Upper lobe of left lung (tissue), 6 donors: Measurements from ENCODE around the gene SCAMP5. TPM values are rescaled to one million over a fixed set of nuclear protein-coding genes. Genes with fewer than 3 reads are reported as not detected.
A peak's percentile ranks its signal among the peaks of the same experiment; 100 is the strongest.

Source experiments
- ATAC-seq, 2 donors: fragments of 200-7000 bp; cut with Tn5 transposase; one replicate each; pipeline ENCODE4 v1.9.1; 2022; ENCODE audit warnings: mild to moderate bottlenecking in 2 of 2, moderate library complexity in 2 of 2; ENCODE audit not compliant: low FRiP score in 2 of 2
- DNase-seq, 2 donors: peaks; one replicate each; pipeline ENCODE4 v3.0.0-alpha.2; 2019 to 2020
- H3K27ac ChIP-seq, 4 donors: fragments of 200-600 bp; sonication (generic); one replicate each; pipeline ENCODE4 v1.5.1; 2016 to 2019
- H3K27me3 ChIP-seq, 4 donors: fragments of 200-600 bp; sonication (generic); one replicate each; pipeline ENCODE4 v1.5.1; 2017 to 2019
- H3K36me3 ChIP-seq, 4 donors: fragments of 200-600 bp; sonication (generic); one replicate each; pipeline ENCODE4 v1.5.1; 2016 to 2019
- H3K4me1 ChIP-seq, 4 donors: fragments of 200-600 bp; sonication (generic); one replicate each; pipeline ENCODE4 v1.5.1; 2018 to 2019
- H3K4me3 ChIP-seq, 4 donors: fragments of 200-600 bp; sonication (generic); one replicate each; pipeline ENCODE4 v1.5.1; 2017 to 2019; ENCODE audit warnings: mild to moderate bottlenecking in 2 of 4, moderate library complexity in 1 of 4
- H3K9me3 ChIP-seq, 4 donors: fragments of 200-600 bp; sonication (generic); one replicate each; pipeline ENCODE4 v1.5.1; 2018 to 2019
- EP300 ChIP-seq, 4 donors: sonication (generic); formaldehyde crosslinking; IDR thresholded peaks; one replicate each; pipeline ENCODE4 v1.5.1; 2017; ENCODE audit warnings: antibody characterized with exemption in 4 of 4, control low read depth in 2 of 4
- POLR2A ChIP-seq, 4 donors: fragments of 450-650 bp; IDR thresholded peaks; one replicate each; pipeline ENCODE4 v1.5.1; 2016 to 2017; ENCODE audit warnings: antibody characterized with exemption in 4 of 4, mild to moderate bottlenecking in 2 of 4
- POLR2AphosphoS5 ChIP-seq, 2 donors: sonication (generic); formaldehyde crosslinking; IDR thresholded peaks; one replicate each; pipeline ENCODE4 v1.5.1; 2017; ENCODE audit warnings: antibody characterized with exemption in 2 of 2
- WGBS, 2 donors: methylation state at CpG; one replicate each; pipeline ENCODE4 v1.1.5; 2017 to 2018; 5-methylcytosine and 5-hydroxymethylcytosine counted together
- total RNA-seq, 6 donors: library from RNA; depleted of rRNA in 4 of 6; stranded (reverse); fragments of >200 nt in 4 of 6; gene quantifications; one replicate each; pipeline versions ENCODE4 v1.1.0 to v1.2.1, GENCODE V29; 2016 to 2021
- TF ChIP-seq, protein P1 (sequence below), 6 experiments: fragments of 450-650 bp in 4 of 6; fragments of 200-600 bp in 2 of 6; sonication (generic) in 2 of 6; IDR thresholded peaks; one replicate each; pipeline ENCODE4 v1.5.1; 2016 to 2019; ENCODE audit warnings: antibody characterized with exemption in 6 of 6
- donor health status: DM: no; HTN: no; CAD: no; lungs with moderate emphysema.
- donor health status: DM: no; HTN: yes; CAD: no; lungs with severe emphysema.

The SCAMP5 gene
- total RNA-seq, 6 donors from 2014 or later: 1.0 to 12.3 (median 3.0) TPM

DNA sequence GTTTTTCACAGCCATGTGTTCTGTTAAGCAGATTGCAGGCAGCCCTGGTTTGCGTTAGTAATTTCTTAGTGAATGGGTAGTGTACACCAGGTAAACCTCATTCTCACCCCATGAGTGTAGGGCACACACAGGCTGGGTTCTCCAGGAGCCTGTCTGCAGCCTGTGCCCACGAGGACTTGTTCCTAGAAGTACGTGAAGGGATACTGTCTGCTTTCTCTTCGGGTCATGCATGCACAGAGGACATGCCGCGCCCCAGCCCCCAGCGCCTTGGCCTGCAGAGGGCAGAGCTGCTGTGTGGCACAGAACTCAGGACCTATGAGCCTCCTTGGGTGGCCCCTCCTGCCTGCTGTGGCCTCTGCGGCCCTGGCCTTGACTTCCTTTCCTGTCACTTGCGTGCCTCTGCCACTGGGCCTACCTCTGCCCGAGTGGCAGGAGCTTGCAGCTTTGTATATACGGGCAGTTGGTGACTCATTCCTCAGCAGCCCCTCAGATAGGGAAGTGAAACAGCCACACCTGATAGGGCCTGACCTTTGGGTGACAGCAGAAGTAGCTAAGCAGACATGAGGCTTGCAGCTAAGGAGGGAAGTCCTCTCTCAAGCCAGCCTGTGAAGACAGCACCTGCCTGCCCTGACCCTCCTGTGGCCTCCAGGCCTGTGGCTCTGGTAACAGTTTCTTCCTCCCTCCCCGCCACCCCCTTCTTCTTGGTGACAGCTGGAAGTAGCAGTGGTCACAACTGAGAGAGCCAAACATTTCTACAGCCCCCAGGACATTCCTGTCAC lies 47.6 kb downstream of the SCAMP5 start:
- Histone ChIP-seq H3K27me3 (no peaks in the 10 kb centered on the region), H3K9me3 (no peaks in the 10 kb centered on the region), H3K27ac (peak overlapping the region; percentile 92 to 95 (median 93)), H3K4me1 (peaks cover 60 to 71% (median 66%) of the 10 kb centered on the region in 4 donors), H3K36me3 (no peaks in the 10 kb centered on the region), H3K4me3 (peak overlapping the region in 1 of 4 donors; percentile 20)
- DNase-seq (peak; percentile 94 to 97), ATAC-seq (peak; percentile 67 to 85)
- 20 to 31% methylated on average over 5 to 11 of the region's 12 CpGs for WGBS, 2 donors
- TF ChIP-seq EP300 (IDR thresholded peaks at IDR 0.05) (peak in 3 of 4 donors; percentile 7 to 94 (median 91)), POLR2A (IDR thresholded peaks at IDR 0.05) (peak in 1 of 4 donors; percentile 40), POLR2AphosphoS5 (IDR thresholded peaks at IDR 0.05) (peak; percentile 95)
- TF ChIP-seq, protein P1, sequence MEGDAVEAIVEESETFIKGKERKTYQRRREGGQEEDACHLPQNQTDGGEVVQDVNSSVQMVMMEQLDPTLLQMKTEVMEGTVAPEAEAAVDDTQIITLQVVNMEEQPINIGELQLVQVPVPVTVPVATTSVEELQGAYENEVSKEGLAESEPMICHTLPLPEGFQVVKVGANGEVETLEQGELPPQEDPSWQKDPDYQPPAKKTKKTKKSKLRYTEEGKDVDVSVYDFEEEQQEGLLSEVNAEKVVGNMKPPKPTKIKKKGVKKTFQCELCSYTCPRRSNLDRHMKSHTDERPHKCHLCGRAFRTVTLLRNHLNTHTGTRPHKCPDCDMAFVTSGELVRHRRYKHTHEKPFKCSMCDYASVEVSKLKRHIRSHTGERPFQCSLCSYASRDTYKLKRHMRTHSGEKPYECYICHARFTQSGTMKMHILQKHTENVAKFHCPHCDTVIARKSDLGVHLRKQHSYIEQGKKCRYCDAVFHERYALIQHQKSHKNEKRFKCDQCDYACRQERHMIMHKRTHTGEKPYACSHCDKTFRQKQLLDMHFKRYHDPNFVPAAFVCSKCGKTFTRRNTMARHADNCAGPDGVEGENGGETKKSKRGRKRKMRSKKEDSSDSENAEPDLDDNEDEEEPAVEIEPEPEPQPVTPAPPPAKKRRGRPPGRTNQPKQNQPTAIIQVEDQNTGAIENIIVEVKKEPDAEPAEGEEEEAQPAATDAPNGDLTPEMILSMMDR (IDR thresholded peaks at IDR 0.05): peak; percentile 62 to 95 (median 84)

DNA sequence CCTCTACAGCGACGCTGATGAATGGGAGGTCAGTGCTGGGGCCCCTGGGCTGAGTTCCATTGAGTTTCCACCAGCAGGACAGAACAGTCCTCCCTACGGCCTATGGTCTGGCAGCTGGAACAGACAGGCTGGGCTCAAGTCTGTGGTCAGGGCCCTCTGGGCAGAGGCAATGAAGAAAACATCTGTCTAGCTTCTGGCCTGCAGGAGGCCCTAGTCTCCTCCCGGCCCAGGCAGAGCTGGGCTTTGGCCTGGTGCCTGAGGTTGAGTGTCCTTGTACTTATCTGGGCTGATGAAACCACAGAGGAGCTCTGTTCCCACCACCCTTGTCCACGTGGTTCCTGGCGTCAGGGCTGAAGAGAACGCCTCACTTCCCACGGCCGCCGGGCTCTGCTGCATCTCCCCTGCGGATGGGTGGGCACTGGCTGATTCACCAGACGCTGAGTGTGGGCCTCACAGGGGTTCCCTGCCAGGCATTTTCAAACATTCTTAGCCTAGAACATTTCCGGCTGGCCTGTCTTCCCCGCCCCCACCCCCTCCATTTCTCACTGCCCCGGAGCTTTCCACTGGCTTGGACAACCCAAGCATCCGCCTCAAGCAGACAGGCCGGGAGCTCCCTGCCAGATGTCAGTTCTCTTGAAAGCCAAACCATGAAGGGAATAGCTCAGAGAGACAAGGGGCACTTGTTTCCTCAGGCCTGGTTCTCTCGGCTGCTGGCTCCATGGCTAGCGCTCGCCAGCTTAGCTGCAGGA lies 48.3 kb downstream of the SCAMP5 start:
- no peaks in the 10 kb centered on the region for H3K27me3 ChIP-seq
- peaks cover 67 to 79% (median 72%) of the 10 kb centered on the region in 4 donors for H3K4me1 ChIP-seq
- TF ChIP-seq POLR2AphosphoS5 (IDR thresholded peaks at IDR 0.05): peak; percentile 92 to 96
- peak; percentile 40 to 92 (median 75) for TF ChIP-seq EP300 (IDR thresholded peaks at IDR 0.05)
- TF ChIP-seq, protein P1 (IDR thresholded peaks at IDR 0.05): peak; percentile 32 to 82 (median 66)
- peak in 2 of 4 donors; percentile 9 to 16 for TF ChIP-seq POLR2A (IDR thresholded peaks at IDR 0.05)
- H3K27ac ChIP-seq: peak overlapping the region; percentile 92 to 95 (median 93)
- peak; percentile 91 to 92 for ATAC-seq
- peaks cover 0 to 3% (median 0%) of the 10 kb centered on the region in 4 donors for H3K36me3 ChIP-seq
- peak; percentile 88 to 99 for DNase-seq
- peak overlapping the region in 2 of 4 donors; percentile 15 to 20 for H3K4me3 ChIP-seq
- no peaks in the 10 kb centered on the region for H3K9me3 ChIP-seq
- WGBS, 2 donors: 0 to 18% methylated on average over 1 to 19 of the region's 20 CpGs

DNA sequence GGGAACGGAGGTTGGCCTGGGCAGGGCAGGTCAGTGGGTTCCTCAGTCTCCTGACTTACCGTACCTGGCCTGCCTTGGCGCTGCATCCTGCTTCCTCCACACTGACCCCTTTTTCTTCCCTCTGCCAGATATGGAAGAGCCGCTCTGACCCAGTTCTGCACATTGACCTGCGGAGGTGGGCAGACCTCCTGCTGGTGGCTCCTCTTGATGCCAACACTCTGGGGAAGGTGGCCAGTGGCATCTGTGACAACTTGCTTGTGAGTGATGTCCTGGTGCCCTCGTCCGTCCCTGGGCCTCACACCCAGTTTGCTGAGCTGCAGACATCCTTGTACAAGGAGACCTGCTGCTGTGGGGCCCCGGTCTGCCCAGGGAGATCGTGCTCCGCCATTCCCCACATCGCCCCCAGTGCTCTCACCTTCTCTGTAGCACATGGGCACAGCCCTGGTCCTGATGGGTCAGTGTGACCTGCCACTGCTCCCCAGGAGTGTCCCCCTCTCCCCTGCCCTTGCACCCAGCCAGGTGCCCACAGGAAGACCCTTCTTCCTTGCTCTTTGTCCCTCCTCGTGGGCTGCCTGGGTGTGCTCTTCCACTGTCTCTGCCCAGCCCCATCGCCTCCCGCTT lies 49.0 kb downstream of the SCAMP5 start:
- no peak for ATAC-seq
- Histone ChIP-seq H3K27me3 (no peaks in the 10 kb centered on the region), H3K27ac (peak overlapping the region; percentile 92 to 95 (median 93)), H3K9me3 (no peaks in the 10 kb centered on the region), H3K4me1 (peaks cover 74 to 80% (median 77%) of the 10 kb centered on the region in 4 donors), H3K4me3 (peak overlapping the region in 2 of 4 donors; percentile 15 to 20), H3K36me3 (peaks cover 0 to 5% (median 0%) of the 10 kb centered on the region in 4 donors)
- 81 to 85% methylated on average over 7 to 13 of the region's 14 CpGs for WGBS, 2 donors
- DNase-seq: no peak
- TF ChIP-seq EP300 (IDR thresholded peaks at IDR 0.05): no peak
- TF ChIP-seq, protein P1 (IDR thresholded peaks at IDR 0.05): no peak
- TF ChIP-seq POLR2A (IDR thresholded peaks at IDR 0.05): no peak
- no peak for TF ChIP-seq POLR2AphosphoS5 (IDR thresholded peaks at IDR 0.05)

DNA sequence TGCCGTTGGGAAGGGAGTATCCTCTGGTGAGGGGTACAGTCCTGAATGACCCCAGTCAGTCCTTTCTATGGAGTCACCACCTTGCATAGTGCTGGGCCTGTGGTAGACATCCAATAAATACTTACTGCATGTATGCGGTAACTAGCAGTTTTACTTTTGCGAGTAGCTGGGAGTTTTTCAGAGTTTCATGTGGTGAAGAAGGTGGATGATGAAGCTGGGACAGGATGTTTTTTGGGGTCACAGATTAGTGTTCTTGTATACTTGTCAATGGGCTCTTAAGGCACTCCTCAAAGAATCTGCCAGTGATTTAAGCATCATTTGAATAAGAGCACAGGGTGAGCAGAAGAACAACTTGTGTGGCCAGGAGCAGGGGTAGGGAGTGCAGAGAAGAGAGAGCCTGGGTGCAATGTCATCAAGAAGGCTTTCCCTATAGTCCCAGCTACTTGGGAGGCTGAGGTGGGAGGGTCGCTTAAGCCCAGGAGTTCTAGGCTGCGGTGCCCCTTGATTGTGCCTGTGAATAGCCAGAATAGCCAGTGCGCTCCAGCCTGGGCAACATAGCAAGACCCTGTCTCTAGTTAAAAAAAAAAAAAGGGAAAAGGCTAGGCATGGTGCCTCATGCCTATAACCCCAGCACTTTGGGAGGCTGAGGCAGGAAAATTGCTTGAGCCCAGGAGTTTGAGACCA lies 50.1 kb downstream of the SCAMP5 start:
- H3K4me3 ChIP-seq: no peak overlapping the region
- no peak for ATAC-seq
- H3K4me1 ChIP-seq: peaks cover 81 to 90% (median 82%) of the 10 kb centered on the region in 4 donors
- no peaks in the 10 kb centered on the region for H3K9me3 ChIP-seq
- peaks cover 0 to 5% (median 0%) of the 10 kb centered on the region in 4 donors for H3K36me3 ChIP-seq
- TF ChIP-seq, protein P1 (IDR thresholded peaks at IDR 0.05): no peak
- TF ChIP-seq EP300 (IDR thresholded peaks at IDR 0.05) (no peak), POLR2A (IDR thresholded peaks at IDR 0.05) (no peak), POLR2AphosphoS5 (IDR thresholded peaks at IDR 0.05) (no peak)
- peak overlapping the region; percentile 81 to 95 (median 90) for H3K27ac ChIP-seq
- 93 to 97% methylated on average over 6 of the region's 6 CpGs for WGBS, 2 donors
- H3K27me3 ChIP-seq: no peaks in the 10 kb centered on the region
- no peak for DNase-seq
